Tibial nerve (tissue), 4 donors: ENCODE data around the gene PRG2. TPM values are rescaled to one million over a fixed set of nuclear protein-coding genes. Genes with fewer than 3 reads are reported as not detected.

ENCODE experiments used
- DNase-seq, 2 donors: peaks; one replicate each; pipeline ENCODE4 v3.0.0-alpha.2; 2019; ENCODE audit warnings: low spot score in 2 of 2
- H3K27ac ChIP-seq, 4 donors: fragments of 200-600 bp; sonication (generic) in 3 of 4; one replicate each; pipeline ENCODE4 v1.5.1; 2017 to 2019; ENCODE audit warnings: mild to moderate bottlenecking in 1 of 4
- H3K27me3 ChIP-seq, 2 donors: fragments of 200-600 bp; sonication (generic) in 1 of 2; one replicate each; pipeline versions ENCODE4 v1.5.1 to v1.6.0; 2017 to 2019
- H3K36me3 ChIP-seq, 3 donors: fragments of 200-600 bp; sonication (generic); one replicate each; pipeline ENCODE4 v1.5.1; 2018 to 2019
- H3K4me1 ChIP-seq, 4 donors: fragments of 200-600 bp; sonication (generic) in 3 of 4; one replicate each; pipeline ENCODE4 v1.5.1; 2017 to 2019
- H3K4me3 ChIP-seq, 4 donors: fragments of 200-600 bp; sonication (generic) in 3 of 4; one replicate each; pipeline ENCODE4 v1.5.1; 2017 to 2019; ENCODE audit warnings: mild to moderate bottlenecking in 1 of 4, moderate library complexity in 1 of 4
- H3K9me3 ChIP-seq, 4 donors: fragments of 200-600 bp; sonication (generic) in 3 of 4; one replicate each; pipeline ENCODE4 v1.5.1; 2017 to 2019
- CTCF ChIP-seq, 5 experiments: fragments of 200-600 bp in 3 of 5; fragments of 450-650 bp in 2 of 5; sonication (generic) in 3 of 5; IDR thresholded peaks; one replicate each; pipeline ENCODE4 v1.5.1; 2016 to 2019; ENCODE audit warnings: antibody characterized with exemption in 5 of 5, mild to moderate bottlenecking in 3 of 5, moderate library complexity in 2 of 5
- EP300 ChIP-seq, 2 donors: sonication (generic); formaldehyde crosslinking; IDR thresholded peaks; one replicate each; pipeline ENCODE4 v1.6.1; 2017; ENCODE audit warnings: antibody characterized with exemption in 2 of 2, mild to moderate bottlenecking in 1 of 2
- POLR2A ChIP-seq, 2 donors: fragments of 450-650 bp; IDR thresholded peaks; one replicate each; pipeline ENCODE4 v1.6.1; 2017; ENCODE audit warnings: antibody characterized with exemption in 2 of 2, mild to moderate bottlenecking in 2 of 2, moderate library complexity in 2 of 2
- WGBS, 2 donors: methylation state at CpG; one replicate each; pipeline ENCODE4 v1.1.5; 2018; 5-methylcytosine and 5-hydroxymethylcytosine counted together
- total RNA-seq, 4 donors: library from RNA; depleted of rRNA; stranded (reverse); fragments of >200 nt; gene quantifications; one replicate each; pipeline ENCODE4 v1.1.0, GENCODE V29; 2016

PRG2 gene
- total RNA-seq, 4 donors from 2014 or later = 0.39 TPM; not detected in 3

GRCh38 chr11:57428643-57429042 is 38.2 kb upstream of the PRG2 start:
- H3K36me3 ChIP-seq = peaks cover 0 to 6% (median 0%) of the 10 kb centered on the region in 3 donors
- no peak overlapping the region for H3K4me3 ChIP-seq
- peaks cover 5 to 83% (median 46%) of the 10 kb centered on the region in 4 donors for H3K4me1 ChIP-seq
- DNase-seq = no peak
- H3K9me3 ChIP-seq = no peaks in the 10 kb centered on the region
- H3K27ac ChIP-seq = peak overlapping the region; percentile 87 to 97 (median 95)
- WGBS, 2 donors = 93 to 98% methylated on average over 5 of the region's 5 CpGs
- H3K27me3 ChIP-seq = no peaks in the 10 kb centered on the region
- TF ChIP-seq POLR2A (IDR thresholded peaks at IDR 0.05) = no peak
- no peak for TF ChIP-seq EP300 (IDR thresholded peaks at IDR 0.05)
- TF ChIP-seq CTCF (IDR thresholded peaks at IDR 0.05) = no peak

GRCh38 chr11:57427727-57428082 is 37.3 kb upstream of the PRG2 start:
- Histone ChIP-seq H3K27ac (peak overlapping the region; percentile 87 to 97 (median 95)), H3K36me3 (peaks cover 0 to 14% (median 0%) of the 10 kb centered on the region in 3 donors), H3K4me1 (peaks cover 5 to 84% (median 46%) of the 10 kb centered on the region in 4 donors), H3K4me3 (peak overlapping the region in 3 of 4 donors; percentile 40 to 68 (median 49)), H3K27me3 (no peaks in the 10 kb centered on the region), H3K9me3 (no peaks in the 10 kb centered on the region)
- 17 to 56% methylated on average over 8 of the region's 8 CpGs for WGBS, 2 donors
- peak in 1 of 2 donors; percentile 7 for TF ChIP-seq POLR2A (IDR thresholded peaks at IDR 0.05)
- peak in 1 of 2 donors; percentile 74 for TF ChIP-seq EP300 (IDR thresholded peaks at IDR 0.05)
- TF ChIP-seq CTCF (IDR thresholded peaks at IDR 0.05) = no peak
- DNase-seq = peak; percentile 87 to 94

- WGBS, 2 donors = 2% methylated on average over 39 of the region's 39 CpGs
Measured at GRCh38 chr11:57426929-57427726, 36.7 kb upstream of the PRG2 start, which contains the start of gene SLC43A3. SLC43A3 (minus strand) TSS chr11:57427121; CDS start chr11:57426172, 949 bp downstream.

GRCh38 chr11:57426439-57426928 is 36.0 kb upstream of the PRG2 start:
- H3K27ac ChIP-seq = peak overlapping the region; percentile 87 to 97 (median 95)
- H3K36me3 ChIP-seq = peaks cover 0 to 25% (median 0%) of the 10 kb centered on the region in 3 donors
- H3K4me3 ChIP-seq = peak overlapping the region; percentile 34 to 68 (median 44)
- no peaks in the 10 kb centered on the region for H3K9me3 ChIP-seq
- peak in 1 of 2 donors; percentile 39 for DNase-seq
- TF ChIP-seq CTCF (IDR thresholded peaks at IDR 0.05) = no peak
- no peak for TF ChIP-seq EP300 (IDR thresholded peaks at IDR 0.05)
- peaks cover 5 to 79% (median 38%) of the 10 kb centered on the region in 4 donors for H3K4me1 ChIP-seq
- no peaks in the 10 kb centered on the region for H3K27me3 ChIP-seq
- 16 to 18% methylated on average over 15 to 16 of the region's 16 CpGs for WGBS, 2 donors

More at GRCh38 chr11:57426929-57427726, 36.7 kb upstream of the PRG2 start, which contains the start of gene SLC43A3:
- Histone ChIP-seq H3K27ac (peak within 1 kb of the TSS; percentile 87 to 97 (median 95)), H3K9me3 (no peaks in the 10 kb centered on the region), H3K4me3 (peak within 1 kb of the TSS; percentile 34 to 68 (median 44)), H3K27me3 (no peaks in the 10 kb centered on the region), H3K4me1 (peaks cover 5 to 84% (median 43%) of the 10 kb centered on the region in 4 donors), H3K36me3 (peaks cover 0 to 19% (median 0%) of the 10 kb centered on the region in 3 donors)
- TF ChIP-seq EP300 (IDR thresholded peaks at IDR 0.05) = peak; percentile 13 to 78
- TF ChIP-seq POLR2A (IDR thresholded peaks at IDR 0.05) = peak in 1 of 2 donors; percentile 52
- no peak for TF ChIP-seq CTCF (IDR thresholded peaks at IDR 0.05)
- peak; percentile 63 to 86 for DNase-seq
